Uterus (tissue), 4 donors: Measurements from ENCODE around the gene TLK1. TPM values are rescaled to one million over a fixed set of nuclear protein-coding genes. Genes with fewer than 3 reads are reported as not detected.

ENCODE experiments used
- DNase-seq, 2 donors: peaks; one replicate each; pipeline ENCODE4 v3.0.0-alpha.2; 2019 to 2020
- H3K27ac ChIP-seq, 2 donors: fragments of 200-600 bp; sonication (generic); 1 replicate in 1 of 2; 2 replicates in 1 of 2; pipeline ENCODE4 v1.5.1; 2016 to 2018
- H3K27me3 ChIP-seq, 2 donors: fragments of 200-600 bp; sonication (generic); one replicate each; pipeline ENCODE4 v1.5.1; 2018 to 2019; ENCODE audit warnings: control low read depth in 1 of 2
- H3K36me3 ChIP-seq, 2 donors: fragments of 200-600 bp; sonication (generic); one replicate each; pipeline ENCODE4 v1.5.1; 2019; ENCODE audit warnings: control low read depth in 1 of 2
- H3K4me1 ChIP-seq, 2 donors: fragments of 200-600 bp; sonication (generic); one replicate each; pipeline ENCODE4 v1.5.1; 2018 to 2019; ENCODE audit warnings: control low read depth in 1 of 2
- H3K4me3 ChIP-seq, 2 donors: fragments of 200-600 bp; sonication (generic); 1 replicate in 1 of 2; 2 replicates in 1 of 2; pipeline ENCODE4 v1.5.1; 2018 to 2019; ENCODE audit warnings: mild to moderate bottlenecking in 1 of 2
- H3K9me3 ChIP-seq, 2 donors: fragments of 200-600 bp; sonication (generic); one replicate each; pipeline ENCODE4 v1.5.1; 2019; ENCODE audit warnings: control low read depth in 1 of 2
- POLR2A ChIP-seq, 2 donors: fragments of 450-650 bp; IDR thresholded peaks; one replicate each; pipeline ENCODE4 v1.6.1; 2016; ENCODE audit warnings: antibody characterized with exemption in 2 of 2, mild to moderate bottlenecking in 1 of 2, moderate library complexity in 1 of 2
- intact Hi-C: fragments of 100-400 bp; cut with DNase I; formaldehyde crosslinking; loops from one replicate; pipeline ENCODE4 v1.15.1; 2023; ENCODE audit warnings: low total_unique reads
- total RNA-seq, 4 donors: library from RNA; depleted of rRNA in 3 of 4; stranded (reverse); fragments of >200 nt in 3 of 4; gene quantifications; one replicate each; pipeline versions ENCODE4 v1.1.0 to v1.2.4, GENCODE V29; 2014 to 2023
- TF ChIP-seq, protein P1 (sequence below), 4 experiments: fragments of 200-600 bp in 2 of 4; fragments of 450-650 bp in 2 of 4; sonication (generic) in 2 of 4; IDR thresholded peaks; one replicate each; pipeline ENCODE4 v1.5.1; 2016 to 2019; ENCODE audit warnings: antibody characterized with exemption in 4 of 4, mild to moderate bottlenecking in 2 of 4, moderate library complexity in 1 of 4
- donor health status: DM: yes; HTN: yes; CAD: no.

The TLK1 gene
- total RNA-seq, 4 donors from 2014 or later, result 24.4 to 77.3 (median 36.1) TPM

DNA sequence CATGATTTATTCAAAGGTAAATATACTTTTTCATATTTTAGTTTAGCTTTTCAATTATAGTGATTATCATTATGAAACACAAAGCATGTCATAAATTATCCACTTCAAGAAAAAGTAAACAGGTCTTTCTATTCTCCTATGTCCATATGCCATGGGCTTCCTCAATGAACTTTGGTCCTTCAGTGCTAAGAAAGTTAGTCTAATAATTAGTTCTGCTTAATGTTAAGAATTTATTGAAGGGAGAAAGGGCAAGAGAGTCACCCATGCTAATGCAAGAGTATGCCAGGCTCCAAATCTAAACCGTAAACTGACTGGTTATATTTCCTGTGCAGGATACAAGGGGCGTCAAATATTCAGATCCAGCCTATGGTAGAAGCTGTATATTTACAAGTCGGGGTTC is 135.5 kb downstream of the TLK1 start:
- no peak overlapping the region for H3K4me3 ChIP-seq
- TF ChIP-seq POLR2A (IDR thresholded peaks at IDR 0.05), result no peak
- TF ChIP-seq, protein P1, sequence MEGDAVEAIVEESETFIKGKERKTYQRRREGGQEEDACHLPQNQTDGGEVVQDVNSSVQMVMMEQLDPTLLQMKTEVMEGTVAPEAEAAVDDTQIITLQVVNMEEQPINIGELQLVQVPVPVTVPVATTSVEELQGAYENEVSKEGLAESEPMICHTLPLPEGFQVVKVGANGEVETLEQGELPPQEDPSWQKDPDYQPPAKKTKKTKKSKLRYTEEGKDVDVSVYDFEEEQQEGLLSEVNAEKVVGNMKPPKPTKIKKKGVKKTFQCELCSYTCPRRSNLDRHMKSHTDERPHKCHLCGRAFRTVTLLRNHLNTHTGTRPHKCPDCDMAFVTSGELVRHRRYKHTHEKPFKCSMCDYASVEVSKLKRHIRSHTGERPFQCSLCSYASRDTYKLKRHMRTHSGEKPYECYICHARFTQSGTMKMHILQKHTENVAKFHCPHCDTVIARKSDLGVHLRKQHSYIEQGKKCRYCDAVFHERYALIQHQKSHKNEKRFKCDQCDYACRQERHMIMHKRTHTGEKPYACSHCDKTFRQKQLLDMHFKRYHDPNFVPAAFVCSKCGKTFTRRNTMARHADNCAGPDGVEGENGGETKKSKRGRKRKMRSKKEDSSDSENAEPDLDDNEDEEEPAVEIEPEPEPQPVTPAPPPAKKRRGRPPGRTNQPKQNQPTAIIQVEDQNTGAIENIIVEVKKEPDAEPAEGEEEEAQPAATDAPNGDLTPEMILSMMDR (IDR thresholded peaks at IDR 0.05), result no peak
- no peaks in the 10 kb centered on the region for H3K9me3 ChIP-seq
- DNase-seq, result no peak
- H3K27ac ChIP-seq, result no peak overlapping the region
- intact Hi-C loops, result no loop called here
- no peaks in the 10 kb centered on the region for H3K27me3 ChIP-seq
- no peaks in the 10 kb centered on the region for H3K36me3 ChIP-seq
- no peaks in the 10 kb centered on the region for H3K4me1 ChIP-seq

DNA sequence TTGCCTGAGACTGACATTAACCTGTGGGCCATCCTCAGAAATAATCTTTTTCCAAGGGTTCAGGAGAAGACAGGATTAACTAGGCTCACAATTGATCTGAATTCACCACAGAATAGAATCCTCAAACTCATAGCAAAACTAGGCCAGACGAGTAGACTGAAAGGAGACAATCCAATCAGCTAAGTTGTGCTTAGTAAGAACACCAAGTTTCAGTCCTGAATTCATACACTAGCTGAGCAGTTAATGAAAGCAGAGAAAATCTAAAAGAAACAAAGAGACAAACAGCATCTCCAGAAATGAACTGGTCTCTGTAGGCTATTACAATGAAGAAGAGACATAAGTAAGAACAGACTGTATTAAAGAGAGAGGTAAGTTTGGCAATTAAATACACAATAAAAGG is 142.2 kb downstream of the TLK1 start:
- no peak overlapping the region for H3K27ac ChIP-seq
- no peaks in the 10 kb centered on the region for H3K36me3 ChIP-seq
- intact Hi-C loops, result no loop called here
- H3K27me3 ChIP-seq, result no peaks in the 10 kb centered on the region
- H3K4me3 ChIP-seq, result no peak overlapping the region
- H3K4me1 ChIP-seq, result no peaks in the 10 kb centered on the region
- TF ChIP-seq POLR2A (IDR thresholded peaks at IDR 0.05), result no peak
- TF ChIP-seq, protein P1 (IDR thresholded peaks at IDR 0.05), result no peak
- H3K9me3 ChIP-seq, result no peaks in the 10 kb centered on the region
- DNase-seq, result no peak

DNA sequence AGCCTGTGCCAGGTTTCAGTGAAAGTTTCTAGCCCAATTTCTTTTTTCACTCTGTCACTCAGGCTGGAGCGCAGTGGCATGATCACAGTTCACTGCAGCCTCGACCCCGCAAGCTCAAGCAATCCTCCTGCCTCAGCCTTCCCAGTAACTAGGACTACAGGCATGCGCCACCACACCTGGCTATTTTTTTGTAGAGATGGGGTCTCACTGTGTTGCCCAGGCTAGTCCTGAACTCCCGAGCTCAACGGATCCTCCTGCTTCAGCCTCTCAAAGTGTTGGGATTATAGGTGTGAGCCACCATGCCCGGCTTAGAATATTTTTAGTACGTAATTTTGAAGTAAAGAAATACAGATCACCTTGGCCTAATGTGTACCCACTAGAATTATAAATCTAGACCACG is 144.6 kb downstream of the TLK1 start:
- no peak for DNase-seq
- TF ChIP-seq, protein P1 (IDR thresholded peaks at IDR 0.05), result no peak
- no peak for TF ChIP-seq POLR2A (IDR thresholded peaks at IDR 0.05)
- Histone ChIP-seq H3K4me1 (no peaks in the 10 kb centered on the region), H3K9me3 (no peaks in the 10 kb centered on the region), H3K36me3 (peaks cover 0 to 3% of the 10 kb centered on the region in 2 donors), H3K27ac (no peak overlapping the region), H3K4me3 (no peak overlapping the region), H3K27me3 (no peaks in the 10 kb centered on the region)
- intact Hi-C loops, result no loop called here

DNA sequence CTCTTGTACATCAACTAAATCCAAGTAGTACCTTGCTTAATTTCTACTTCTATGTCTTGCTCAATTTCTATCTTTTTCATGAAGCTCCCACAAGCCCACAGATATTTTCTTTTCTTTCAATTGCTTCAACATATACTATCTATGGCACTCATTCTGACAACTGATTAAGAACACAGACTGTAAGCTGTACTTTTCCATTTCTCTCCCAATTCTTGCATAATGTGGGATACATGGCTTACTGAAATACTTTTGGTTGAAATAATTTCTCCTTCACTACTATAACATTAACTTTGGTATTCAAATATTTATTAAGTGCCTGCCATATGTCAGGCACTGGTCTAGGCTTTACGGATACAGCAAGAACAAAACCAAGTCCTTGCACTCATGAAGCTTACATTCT is 146.8 kb downstream of the TLK1 start:
- intact Hi-C loops, result no loop called here
- H3K36me3 ChIP-seq, result peaks cover 0 to 3% of the 10 kb centered on the region in 2 donors
- no peak overlapping the region for H3K27ac ChIP-seq
- H3K4me1 ChIP-seq, result no peaks in the 10 kb centered on the region
- H3K9me3 ChIP-seq, result no peaks in the 10 kb centered on the region
- no peaks in the 10 kb centered on the region for H3K27me3 ChIP-seq
- no peak for DNase-seq
- H3K4me3 ChIP-seq, result no peak overlapping the region
- TF ChIP-seq, protein P1 (IDR thresholded peaks at IDR 0.05), result no peak
- no peak for TF ChIP-seq POLR2A (IDR thresholded peaks at IDR 0.05)

DNA sequence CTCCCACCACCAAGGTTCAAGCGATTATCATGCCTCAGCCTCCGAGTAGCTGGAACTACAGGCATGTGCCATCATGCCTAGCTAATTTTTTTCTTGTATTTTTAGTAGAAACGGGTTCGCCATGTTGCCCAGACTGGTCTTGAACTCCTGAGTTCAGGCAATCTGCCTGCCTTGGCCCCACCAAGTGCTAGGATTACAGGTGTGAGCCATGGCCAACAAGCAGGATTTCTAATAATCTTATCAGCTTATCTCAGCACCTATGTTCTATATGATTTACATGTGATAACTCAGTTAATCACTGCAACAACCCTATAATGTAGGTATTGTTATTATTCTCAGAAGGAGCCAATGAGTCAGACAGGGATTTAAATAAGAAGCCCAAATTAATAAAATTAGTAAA is 151.3 kb downstream of the TLK1 start:
- TF ChIP-seq, protein P1 (IDR thresholded peaks at IDR 0.05), result no peak
- no peak for TF ChIP-seq POLR2A (IDR thresholded peaks at IDR 0.05)
- Histone ChIP-seq H3K9me3 (no peaks in the 10 kb centered on the region), H3K27me3 (no peaks in the 10 kb centered on the region), H3K4me3 (no peak overlapping the region), H3K27ac (no peak overlapping the region), H3K4me1 (no peaks in the 10 kb centered on the region), H3K36me3 (peaks cover 0 to 3% of the 10 kb centered on the region in 2 donors)
- intact Hi-C loops, result no loop called here
- DNase-seq, result no peak
